HepG2 (cell line): Measurements from ENCODE around the gene MUC21. TPM values are rescaled to one million over a fixed set of nuclear protein-coding genes. Genes with fewer than 3 reads are reported as not detected.

Experiments used
- ATAC-seq: fragments of 200-7000 bp; cut with Tn5 transposase; 3 replicates; pipeline ENCODE4 v1.9.1; 2020; ENCODE audit warnings: mild to moderate bottlenecking, moderate library complexity
- BruUV-seq: library from RNA; stranded (reverse); fragments of 400-500 nt; replicated peaks from 2 replicates; lab custom pipeline; 2021; lab: Mats Ljungman, UMichigan
- CTCF ChIA-PET: fragments of 300-600 bp; formaldehyde crosslinking; extraction: SDS; loops from one replicate; lab custom pipeline; 2021; ENCODE audit warnings: low total read pairs, inconsistent platforms, low intra/inter-chr PET ratio; lab: Yijun Ruan, JAX
- POLR2A ChIA-PET: fragments of 350-600 bp; sonication (Branson Sonifier 250); formaldehyde crosslinking; loops from one replicate; lab custom pipeline; 2020; ENCODE audit warnings: antibody characterized with exemption, inconsistent platforms; lab: Yijun Ruan, JAX
- DNase-seq: peaks from one replicate; pipeline ENCODE4 v3.0.0-alpha.2; 2015; ENCODE audit warnings: low spot score
- FAIRE-seq: peaks from 3 replicates; lab custom pipeline; 2011; peaks lifted over from hg19 to GRCh38; lab: Jason Lieb, UNC
- H2AFZ ChIP-seq: one replicate; pipeline ENCODE4 v1.6.1; 2011; ENCODE audit warnings: low read length, inconsistent platforms
- H3K27ac ChIP-seq: fragments of 300-600 bp; 3 replicates; pipeline ENCODE4 v1.8.0; 2011; ENCODE audit warnings: mixed run types, mild to moderate bottlenecking, mixed read lengths, low read length, inconsistent platforms; ENCODE audit not compliant: insufficient read depth; ENCODE audit errors: extremely low read length
- H3K27me3 ChIP-seq, 2 experiments: fragments of 200-600 bp in 1 of 2; 2 replicates in 1 of 2; 3 replicates in 1 of 2; pipeline versions ENCODE4 v1.6.0 to v1.8.0; 2011; ENCODE audit warnings: low read length in 2 of 2, mild to moderate bottlenecking in 2 of 2, moderate library complexity in 2 of 2, inconsistent platforms in 1 of 2; ENCODE audit not compliant: insufficient read depth in 2 of 2, control insufficient read depth in 1 of 2
- H3K36me3 ChIP-seq, 2 experiments: fragments of 200-600 bp in 1 of 2; replicated peaks in 1 of 2; 2 replicates in 1 of 2; 3 replicates in 1 of 2; pipeline versions ENCODE4 v1.5.1 to v1.8.0; 2011; ENCODE audit warnings: low read length in 2 of 2, inconsistent platforms in 1 of 2; ENCODE audit not compliant: insufficient read depth in 2 of 2, control insufficient read depth in 1 of 2
- H3K4me1 ChIP-seq: 2 replicates; pipeline ENCODE4 v1.5.1; 2012; ENCODE audit warnings: low read length, inconsistent platforms; ENCODE audit not compliant: insufficient read depth
- H3K4me2 ChIP-seq: 2 replicates; pipeline ENCODE4 v1.6.0; 2011; ENCODE audit warnings: low read depth, low read length, inconsistent platforms
- H3K4me3 ChIP-seq, 3 experiments: fragments of 200-600 bp in 1 of 3; sonication (generic), shearing (Covaris generic) in 1 of 3; replicated peaks in 1 of 3; 2 replicates each; pipeline ENCODE4 v1.5.1; 2011 to 2016; ENCODE audit warnings: low read length in 3 of 3, inconsistent platforms in 2 of 3, low read depth in 2 of 3, mild to moderate bottlenecking in 2 of 3, control low read depth in 1 of 3, mixed read lengths in 1 of 3; ENCODE audit not compliant: insufficient read depth in 1 of 3
- H3K79me2 ChIP-seq: one replicate; pipeline ENCODE4 v1.6.1; 2011; ENCODE audit warnings: low read length, inconsistent platforms; ENCODE audit not compliant: insufficient read depth
- H3K9ac ChIP-seq: 2 replicates; pipeline ENCODE4 v1.6.0; 2011; ENCODE audit warnings: mild to moderate bottlenecking, low read depth, low read length, inconsistent platforms; ENCODE audit not compliant: insufficient read depth
- H3K9me3 ChIP-seq: 2 replicates; pipeline ENCODE4 v1.5.1; 2012; ENCODE audit warnings: mild to moderate bottlenecking, low read length
- H4K20me1 ChIP-seq: 2 replicates; pipeline ENCODE4 v1.6.0; 2011; ENCODE audit warnings: inconsistent platforms, mild to moderate bottlenecking, low read length, moderate library complexity; ENCODE audit not compliant: insufficient read depth
- BHLHE40 ChIP-seq: IDR thresholded peaks from 2 replicates; pipeline ENCODE4 v1.6.1; 2011; ENCODE audit warnings: low read length, improper control_type of control experiment
- CC2D1A ChIP-seq: sonication (generic); formaldehyde crosslinking; IDR thresholded peaks from 2 replicates; pipeline ENCODE4 v1.8.1; 2023; ENCODE audit warnings: mild to moderate bottlenecking, missing genetic modification reagents
- HNRNPL ChIP-seq: fragments of 200-400 bp; formaldehyde crosslinking; IDR thresholded peaks from 2 replicates; pipeline ENCODE4 v1.6.1; 2017; ENCODE audit warnings: mild to moderate bottlenecking, low read depth, low read length
- MEF2D ChIP-seq: sonication (generic); formaldehyde crosslinking; IDR thresholded peaks from 2 replicates; pipeline ENCODE4 v1.5.1; 2020; ENCODE audit warnings: mild to moderate bottlenecking, missing genetic modification reagents
- MXD3 ChIP-seq: IDR thresholded peaks from 2 replicates; pipeline ENCODE4 v1.6.1; 2016; ENCODE audit warnings: mild to moderate bottlenecking, missing biosample characterization, missing genetic modification reagents
- NFKBIZ ChIP-seq: IDR thresholded peaks from 2 replicates; pipeline ENCODE4 v1.6.1; 2018; ENCODE audit warnings: missing genetic modification reagents, missing compliant biosample characterization
- POGZ ChIP-seq: sonication (generic); formaldehyde crosslinking; IDR thresholded peaks from 2 replicates; pipeline ENCODE4 v1.4.0; 2020; ENCODE audit warnings: mild to moderate bottlenecking, missing genetic modification reagents
- ZHX1 ChIP-seq: sonication (generic); formaldehyde crosslinking; IDR thresholded peaks from 2 replicates; pipeline ENCODE4 v1.8.1; 2022; ENCODE audit warnings: low read depth, mild to moderate bottlenecking, missing genetic modification reagents
- ZNF3 ChIP-seq: IDR thresholded peaks from 2 replicates; pipeline ENCODE4 v1.7.0; 2017; ENCODE audit warnings: inconsistent platforms
- WGBS: methylation state at CpG from one replicate; pipeline ENCODE4 v1.1.6; 2017; ENCODE audit warnings: low lambda C conversion rate; 5-methylcytosine and 5-hydroxymethylcytosine counted together
- in situ Hi-C: cut with HindIII; loops from 2 replicates; pipeline ENCODE4 v1.10.0; 2017; ENCODE audit warnings: low pct_unique_long_range_greater_than_20kb; ENCODE audit not compliant: extremely low pct_ligation_motif_present
- intact Hi-C: fragments of 100-400 bp; cut with micrococcal nuclease; formaldehyde crosslinking; loops from one replicate; pipeline ENCODE4 v1.10.0; 2022; ENCODE audit not compliant: unreplicated experiment
- polyA plus RNA-seq, 8 experiments: library from polyadenylated mRNA; depleted of rRNA in 3 of 8; stranded (reverse) in 7 of 8; unstranded in 1 of 8; fragments of >200 nt; fragmentation: Illumina TruSeq in 4 of 8; extraction: Trizol in 4 of 8; gene quantifications; 2 replicates each; pipeline versions ENCODE4 v1.2.1 to v1.2.3, GENCODE V29; 2011 to 2016; ENCODE audit warnings: low read depth in 4 of 8, missing spikeins in 1 of 8, mixed read lengths in 1 of 8; ENCODE audit not compliant: insufficient read depth in 1 of 8
- total RNA-seq, 5 experiments: library from RNA; depleted of rRNA; stranded (reverse); fragments of >200 nt; fragmentation: Illumina TruSeq; extraction: Trizol; gene quantifications; 2 replicates each; pipeline ENCODE4 v1.2.3, GENCODE V29; 2016; ENCODE audit warnings: low read depth in 1 of 5

The MUC21 gene
- total and polyA plus RNA-seq, 2 of the 13 experiments (the other 11 are each of a cell fraction or from before 2014, with no cell fraction given): not detected

GRCh38 chr6:31025595-31025994 is 42.1 kb downstream of the MUC21 start (continued):
- TF ChIP-seq ZHX1: no peak

- Histone ChIP-seq H4K20me1 (no peaks in the 10 kb centered on the region), H3K9ac (no peak overlapping the region), H3K27me3 (peaks cover 0 to 4% of the 10 kb centered on the region in 2 experiments; a peak in 1 of 5 replicates), H3K4me2 (no peak overlapping the region), H3K9me3 (no peaks in the 10 kb centered on the region), H3K4me3 (no peak overlapping the region), H3K4me1 (no peaks in the 10 kb centered on the region), H3K27ac (no peak overlapping the region), H3K79me2 (no peaks in the 10 kb centered on the region), H3K36me3 (no peaks in the 10 kb centered on the region)
- no peak for FAIRE-seq
- CTCF ChIA-PET: no interaction called here
- BruUV-seq: no TSS peak
- in situ Hi-C loops: no loop called here
- intact Hi-C loops: no loop called here
- TF ChIP-seq MXD3: no peak
- no peak for TF ChIP-seq NFKBIZ
- no peak for TF ChIP-seq ZNF3 (CRISPR knock-in tag)
- no peak for TF ChIP-seq BHLHE40
- no peak for TF ChIP-seq POGZ (CRISPR knock-in tag)
- TF ChIP-seq CC2D1A (CRISPR knock-in tag): no peak
- TF ChIP-seq HNRNPL: no peak
- no peak for TF ChIP-seq MEF2D (CRISPR knock-in tag)
- TF ChIP-seq, all 625 proteins: peak for 0
- POLR2A ChIA-PET: no interaction called here
- H2AFZ ChIP-seq: no peak overlapping the region
- no peak for ATAC-seq
- no peak for DNase-seq
- 52% methylated on average over 6 of the region's 6 CpGs for WGBS
These were observed 47.6 kb downstream of the MUC21 start for GRCh38 chr6:31031095-31031494.
